Measurements from ENCODE around the gene SRGAP2B.
A peak's percentile ranks its signal among the peaks of the same experiment; 100 is the strongest.
"Not testable (repeated sequence)": the region's sequence is repeated elsewhere in the genome, so short reads cannot be mapped to it uniquely, and the experiment has no call there.

SRGAP2B gene

GRCh38 chr1:145066486-145066885 lies 28.6 kb downstream of the SRGAP2B start:
- H3K4me1 Mint-ChIP-seq; H3K9me3 Mint-ChIP-seq; H3K27me3 Mint-ChIP-seq (ENCODE audit: low read depth, poor library complexity); DNase-seq; H3K36me3 Mint-ChIP-seq (ENCODE audit: low read depth); H3K4me3 Mint-ChIP-seq; H3K27ac Mint-ChIP-seq: not testable (repeated sequence)

- H3K36me3 Mint-ChIP-seq (ENCODE audit: low read depth); H3K4me3 Mint-ChIP-seq; H3K9me3 Mint-ChIP-seq; DNase-seq; H3K4me1 Mint-ChIP-seq; H3K27me3 Mint-ChIP-seq (ENCODE audit: low read depth, poor library complexity); H3K27ac Mint-ChIP-seq: not testable (repeated sequence)
Measured at GRCh38 chr1:145065194-145065826, 29.8 kb downstream of the SRGAP2B start.

- DNase-seq; H3K4me1 Mint-ChIP-seq; H3K27me3 Mint-ChIP-seq (ENCODE audit: low read depth, poor library complexity); H3K4me3 Mint-ChIP-seq; H3K27ac Mint-ChIP-seq; H3K9me3 Mint-ChIP-seq; H3K36me3 Mint-ChIP-seq (ENCODE audit: low read depth): not testable (repeated sequence)
Measured at GRCh38 chr1:145063941-145064648, 31.0 kb downstream of the SRGAP2B start.

- DNase-seq; H3K27me3 Mint-ChIP-seq (ENCODE audit: low read depth, poor library complexity); H3K27ac Mint-ChIP-seq; H3K4me3 Mint-ChIP-seq; H3K36me3 Mint-ChIP-seq (ENCODE audit: low read depth); H3K4me1 Mint-ChIP-seq; H3K9me3 Mint-ChIP-seq: not testable (repeated sequence)
Measured at GRCh38 chr1:145063285-145063684, 31.8 kb downstream of the SRGAP2B start.

- H3K27ac Mint-ChIP-seq; H3K36me3 Mint-ChIP-seq (ENCODE audit: low read depth); H3K4me1 Mint-ChIP-seq; H3K27me3 Mint-ChIP-seq (ENCODE audit: low read depth, poor library complexity); H3K9me3 Mint-ChIP-seq; H3K4me3 Mint-ChIP-seq; DNase-seq: not testable (repeated sequence)
Measured at GRCh38 chr1:145058184-145058583, 36.9 kb downstream of the SRGAP2B start.

- H3K27me3 Mint-ChIP-seq (ENCODE audit: low read depth, poor library complexity); H3K4me1 Mint-ChIP-seq; H3K36me3 Mint-ChIP-seq (ENCODE audit: low read depth); H3K4me3 Mint-ChIP-seq; H3K27ac Mint-ChIP-seq; DNase-seq; H3K9me3 Mint-ChIP-seq: not testable (repeated sequence)
Measured at GRCh38 chr1:145055217-145055760, 39.8 kb downstream of the SRGAP2B start.

GRCh38 chr1:145053428-145053827 lies 41.7 kb downstream of the SRGAP2B start:
- not testable (repeated sequence) for H3K27me3 Mint-ChIP-seq (ENCODE audit: low read depth, poor library complexity); H3K4me3 Mint-ChIP-seq; DNase-seq; H3K4me1 Mint-ChIP-seq; H3K27ac Mint-ChIP-seq; H3K36me3 Mint-ChIP-seq (ENCODE audit: low read depth); H3K9me3 Mint-ChIP-seq

GRCh38 chr1:145052019-145052776 lies 42.9 kb downstream of the SRGAP2B start:
- H3K4me1 Mint-ChIP-seq; H3K4me3 Mint-ChIP-seq; H3K27me3 Mint-ChIP-seq (ENCODE audit: low read depth, poor library complexity); H3K36me3 Mint-ChIP-seq (ENCODE audit: low read depth); H3K27ac Mint-ChIP-seq; DNase-seq; H3K9me3 Mint-ChIP-seq: not testable (repeated sequence)

- H3K9me3 Mint-ChIP-seq; H3K27ac Mint-ChIP-seq; H3K4me3 Mint-ChIP-seq; H3K27me3 Mint-ChIP-seq (ENCODE audit: low read depth, poor library complexity); H3K4me1 Mint-ChIP-seq; H3K36me3 Mint-ChIP-seq (ENCODE audit: low read depth); DNase-seq: not testable (repeated sequence)
Measured at GRCh38 chr1:145048181-145048856, 46.8 kb downstream of the SRGAP2B start.

- H3K9me3 Mint-ChIP-seq; H3K27me3 Mint-ChIP-seq (ENCODE audit: low read depth, poor library complexity); DNase-seq; H3K27ac Mint-ChIP-seq; H3K4me3 Mint-ChIP-seq; H3K36me3 Mint-ChIP-seq (ENCODE audit: low read depth); H3K4me1 Mint-ChIP-seq: not testable (repeated sequence)
Measured at GRCh38 chr1:145047553-145047952, 47.6 kb downstream of the SRGAP2B start.

GRCh38 chr1:145045571-145046273 lies 49.4 kb downstream of the SRGAP2B start:
- not testable (repeated sequence) for H3K36me3 Mint-ChIP-seq (ENCODE audit: low read depth); H3K4me3 Mint-ChIP-seq; H3K4me1 Mint-ChIP-seq; DNase-seq; H3K27ac Mint-ChIP-seq; H3K27me3 Mint-ChIP-seq (ENCODE audit: low read depth, poor library complexity); H3K9me3 Mint-ChIP-seq

- not testable (repeated sequence) for H3K27ac Mint-ChIP-seq; H3K27me3 Mint-ChIP-seq (ENCODE audit: low read depth, poor library complexity); DNase-seq; H3K9me3 Mint-ChIP-seq; H3K36me3 Mint-ChIP-seq (ENCODE audit: low read depth); H3K4me1 Mint-ChIP-seq; H3K4me3 Mint-ChIP-seq
Measured at GRCh38 chr1:145041519-145041918, 53.6 kb downstream of the SRGAP2B start.

GRCh38 chr1:145036019-145036418 lies 59.1 kb downstream of the SRGAP2B start:
- DNase-seq; H3K4me1 Mint-ChIP-seq; H3K9me3 Mint-ChIP-seq; H3K27me3 Mint-ChIP-seq (ENCODE audit: low read depth, poor library complexity); H3K4me3 Mint-ChIP-seq; H3K36me3 Mint-ChIP-seq (ENCODE audit: low read depth): not testable (repeated sequence)
- peak overlapping the region; percentile 54 for H3K27ac Mint-ChIP-seq

- not testable (repeated sequence) for H3K27me3 Mint-ChIP-seq (ENCODE audit: low read depth, poor library complexity); H3K36me3 Mint-ChIP-seq (ENCODE audit: low read depth); H3K9me3 Mint-ChIP-seq; H3K4me3 Mint-ChIP-seq; H3K27ac Mint-ChIP-seq; DNase-seq; H3K4me1 Mint-ChIP-seq
Measured at GRCh38 chr1:145033523-145033922, 61.6 kb downstream of the SRGAP2B start.

Measured in nephron progenitor cell (in vitro differentiated cells).